NCI-H82 treated with DMSO at 0.1 percent for 48 hours (cell line): ENCODE results near the gene ZBTB12.
"Not testable (repeated sequence)": the region's sequence is repeated elsewhere in the genome, so short reads cannot be mapped to it uniquely, and the experiment has no call there.

Experiments
- DNase-seq: peaks from one replicate; lab custom pipeline; 2025; ENCODE audit not compliant: unreplicated experiment; lab: John Stamatoyannopoulos, UW

ZBTB12 gene

DNA sequence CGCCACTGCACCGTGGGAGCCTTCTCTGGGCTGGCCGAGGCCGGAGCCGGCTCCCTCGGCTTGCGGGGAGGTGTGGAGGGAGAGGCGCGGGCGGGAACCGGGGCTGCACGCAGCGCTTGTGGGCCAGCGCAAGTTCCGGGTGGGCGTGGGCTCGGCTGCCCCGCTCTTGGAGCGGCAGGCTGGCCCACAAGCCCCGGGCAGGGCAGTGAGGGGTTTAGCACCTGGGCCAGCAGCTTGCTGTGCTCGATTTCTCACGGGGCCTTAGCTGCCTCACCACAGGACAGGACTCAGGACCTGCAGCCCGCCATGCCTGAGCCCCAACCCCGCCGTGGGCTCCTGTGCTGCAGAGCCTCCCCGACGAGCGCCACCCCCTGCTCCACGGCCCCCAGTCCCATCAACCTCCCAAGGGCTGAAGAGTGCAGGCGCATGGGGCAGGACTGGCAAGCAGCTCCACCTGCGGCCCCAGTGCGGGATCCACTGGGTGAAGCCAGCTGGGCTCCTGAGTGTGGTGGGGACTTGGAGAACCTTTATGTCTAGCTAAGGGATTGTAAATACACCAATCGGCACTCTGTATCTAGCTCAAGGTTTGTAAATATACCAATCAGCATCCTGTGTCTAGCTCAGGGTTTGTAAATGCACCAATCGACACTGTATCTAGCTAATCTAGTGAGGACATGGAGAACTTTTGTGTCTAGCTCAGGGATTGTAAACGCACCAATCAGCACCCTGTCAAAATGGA, 49.7 kb downstream of the ZBTB12 start:
- DNase-seq: not testable (repeated sequence)

DNA sequence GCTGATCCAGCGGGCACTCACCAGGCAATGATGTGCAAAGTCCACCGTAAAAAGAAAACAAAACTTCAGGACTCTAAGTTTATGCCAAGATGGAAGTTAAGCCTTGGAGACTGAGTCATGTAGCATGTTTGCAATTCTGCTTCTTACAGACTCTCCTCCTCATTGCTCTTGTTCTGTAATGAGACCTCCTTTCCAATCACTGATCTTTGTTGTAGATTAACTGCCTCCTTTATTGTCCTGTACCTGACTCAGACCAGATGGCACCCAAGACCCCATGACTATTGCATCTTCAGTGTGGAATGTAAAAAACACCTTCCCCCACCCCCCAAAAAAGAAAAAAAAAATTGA, 50.4 kb downstream of the ZBTB12 start:
- DNase-seq: no peak

DNA sequence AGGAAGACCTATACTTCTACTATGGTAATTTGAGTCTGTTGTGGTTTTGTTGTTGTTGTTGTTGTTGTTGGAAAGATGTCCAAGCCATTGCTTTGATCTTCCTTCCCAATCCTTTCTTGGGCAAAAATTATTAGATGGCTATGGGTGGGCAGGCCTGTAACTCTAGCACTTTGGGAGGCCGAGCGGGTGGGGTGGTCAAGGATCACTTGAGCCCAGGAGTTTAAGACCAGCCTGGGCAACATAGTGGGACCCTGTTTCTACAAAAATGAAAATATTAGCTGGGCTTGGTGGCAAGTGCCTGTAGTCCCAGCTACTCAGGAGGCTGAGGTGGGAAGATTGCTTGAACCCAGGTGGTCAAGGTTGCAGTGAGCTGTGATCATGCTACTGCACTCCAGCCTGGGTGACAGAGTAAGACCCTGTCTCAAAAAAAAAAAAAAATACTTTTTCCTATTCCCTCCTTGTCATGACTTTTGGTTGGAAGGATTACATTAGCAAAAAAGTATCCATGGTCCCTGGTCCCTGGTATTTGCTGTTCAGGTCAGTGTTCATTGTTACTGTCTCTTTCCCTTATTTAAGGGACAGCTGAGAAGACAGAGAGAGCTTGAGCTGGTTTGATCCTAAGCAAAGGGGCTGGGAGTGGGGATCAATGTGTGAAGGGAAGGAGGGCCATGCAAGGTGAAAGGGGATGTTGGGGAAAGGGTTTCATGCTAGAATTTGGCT, 51.0 kb downstream of the ZBTB12 start:
- no peak for DNase-seq
